Measurements from ENCODE around the gene EML3.
A peak's percentile ranks its signal among the peaks of the same experiment; 100 is the strongest.
"Not testable (repeated sequence)": the region's sequence is repeated elsewhere in the genome, so short reads cannot be mapped to it uniquely, and the experiment has no call there.

The EML3 gene

DNA sequence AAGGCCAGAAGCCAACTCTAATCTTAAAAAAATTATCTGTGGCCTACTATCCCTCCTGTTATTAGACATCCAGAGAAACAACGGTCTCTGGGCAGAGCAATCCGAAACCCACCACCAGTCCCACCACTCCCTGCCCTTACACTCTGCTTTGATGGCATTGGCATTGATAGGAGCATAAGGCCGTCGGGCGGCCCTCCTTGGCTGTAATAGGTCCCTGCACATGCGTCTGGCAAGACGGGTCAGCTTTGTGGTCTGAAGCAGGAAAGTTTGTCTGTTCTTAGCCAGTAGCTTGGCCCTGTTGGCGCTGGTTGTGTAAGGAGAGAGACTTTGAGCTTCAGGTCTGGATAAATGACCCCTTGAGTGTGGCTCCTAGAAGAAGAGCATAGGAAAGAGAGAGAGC, 17.5 kb downstream of the EML3 start:
- DNase-seq: no peak

DNA sequence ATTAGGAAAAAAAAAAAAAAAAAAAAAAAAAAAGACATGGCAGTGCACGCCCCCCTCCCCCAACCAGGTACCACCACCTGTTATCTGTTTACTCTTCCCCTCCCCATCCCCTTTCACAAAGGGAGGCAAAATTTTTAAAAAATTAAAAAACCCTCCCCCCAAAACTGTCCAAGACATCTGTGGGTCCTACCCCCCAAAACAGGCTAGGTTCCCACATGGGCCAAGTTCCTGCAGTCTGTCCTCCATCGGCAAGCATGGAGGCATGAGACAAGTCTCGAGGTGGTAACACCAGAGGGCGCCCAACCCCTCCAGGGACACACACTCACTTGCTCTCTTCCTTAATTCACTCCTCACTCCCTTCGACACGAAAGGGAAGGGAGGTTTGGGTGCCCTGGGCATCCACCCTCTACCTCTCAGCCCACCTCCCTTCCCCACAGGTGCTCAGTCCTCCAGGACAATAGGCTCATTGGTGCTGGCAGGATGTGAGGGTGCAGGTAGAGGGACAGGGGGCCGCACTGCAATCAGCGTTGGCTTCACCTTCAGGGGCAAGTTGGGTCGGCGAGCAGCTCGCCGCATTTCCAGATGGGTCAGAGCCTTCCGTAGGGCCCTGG, 19.0 kb downstream of the EML3 start:
- peak; percentile 79 for DNase-seq

DNA sequence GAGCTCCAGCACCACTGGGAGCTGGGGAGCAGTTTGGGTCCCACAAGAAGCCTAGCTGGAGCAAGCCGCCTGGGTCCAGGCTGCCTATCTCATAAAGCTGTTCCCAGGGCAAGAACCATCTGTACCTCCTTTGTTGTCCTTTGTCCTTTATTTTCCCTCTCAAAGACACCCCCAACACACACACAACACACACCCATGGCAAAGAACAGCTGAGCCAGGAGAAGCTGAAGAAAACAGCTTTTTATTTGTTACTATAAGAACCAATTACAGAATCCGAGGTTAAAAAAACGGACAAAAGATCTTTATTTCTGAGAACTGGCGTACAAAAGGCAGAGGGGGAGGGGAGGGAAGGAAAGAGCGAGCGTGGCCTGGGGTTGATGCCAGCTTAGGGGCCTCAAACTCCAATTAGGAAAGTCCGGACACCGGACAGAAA, 19.6 kb downstream of the EML3 start:
- no peak for DNase-seq

DNA sequence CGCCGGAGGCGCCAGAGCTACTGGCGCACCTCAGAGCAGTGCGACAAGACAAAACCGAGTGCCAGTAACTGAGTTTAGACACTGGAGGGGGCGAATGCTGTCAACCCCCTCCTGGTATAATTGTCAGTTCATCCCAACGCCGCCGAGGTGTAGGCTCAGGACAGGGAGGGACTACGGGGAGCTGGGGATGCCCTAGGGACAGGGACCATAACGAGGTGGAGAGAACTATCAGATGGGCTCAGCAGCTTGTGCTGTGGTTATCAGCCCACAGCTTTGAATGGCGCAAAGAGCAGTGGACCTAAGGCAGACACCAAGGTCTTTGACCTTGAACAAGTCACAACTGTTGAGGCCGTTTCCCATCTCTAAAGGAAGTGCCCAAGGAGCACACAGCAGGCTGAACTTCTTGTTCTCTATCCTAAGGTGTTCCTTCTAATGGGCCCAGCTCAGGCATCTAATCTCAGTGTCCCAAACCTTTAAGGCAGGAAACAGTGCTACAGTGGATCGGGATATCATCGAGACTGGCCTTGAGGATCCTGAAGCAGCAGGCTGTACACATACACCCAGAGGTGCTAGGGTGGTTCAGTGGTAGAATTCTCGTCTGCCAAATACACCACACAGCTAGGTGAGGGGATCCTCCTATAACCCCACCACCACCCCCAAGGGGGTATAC, 20.3 kb downstream of the EML3 start:
- no peak for DNase-seq

DNA sequence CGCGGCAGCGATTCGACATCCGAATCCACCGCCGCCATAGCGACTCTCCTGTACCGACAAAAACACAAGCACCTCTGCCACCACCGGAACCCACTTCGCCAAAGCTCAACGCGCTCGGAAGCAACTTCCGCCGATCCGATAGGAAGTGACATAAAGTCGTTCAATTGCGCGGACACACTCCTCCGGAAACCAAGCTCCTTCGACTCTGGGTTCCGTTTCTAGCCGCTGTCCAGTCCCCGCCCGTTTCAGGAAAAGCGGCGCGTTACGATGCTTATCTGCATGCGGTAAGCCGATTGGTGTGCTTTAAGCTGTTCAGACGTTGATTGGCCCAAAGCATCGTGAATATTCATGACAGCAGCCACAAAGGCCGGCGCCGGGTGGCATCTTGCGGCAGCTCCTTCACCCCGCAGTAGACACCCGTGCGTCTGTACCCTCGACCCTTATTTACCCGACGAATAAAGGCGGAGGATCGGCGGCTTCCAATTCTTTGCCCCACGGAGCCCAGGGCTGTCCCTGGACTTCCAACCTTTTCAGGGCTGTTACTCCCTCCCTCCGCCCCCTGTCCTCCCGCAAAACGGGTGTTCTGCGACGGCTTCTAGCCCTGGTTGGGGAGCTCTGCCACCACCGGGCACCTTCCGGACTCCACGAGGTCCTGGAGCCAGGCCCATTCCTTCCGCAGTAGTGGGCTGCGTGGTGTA, 21.0 kb downstream of the EML3 start, which contains the start of gene TUT1:
Gene TUT1, minus strand, starts transcription at position 76 of the 698 bp plus-strand sequence. Its CDS starts 38 bp downstream, at position 38.
- peak; percentile 96 for DNase-seq

DNA sequence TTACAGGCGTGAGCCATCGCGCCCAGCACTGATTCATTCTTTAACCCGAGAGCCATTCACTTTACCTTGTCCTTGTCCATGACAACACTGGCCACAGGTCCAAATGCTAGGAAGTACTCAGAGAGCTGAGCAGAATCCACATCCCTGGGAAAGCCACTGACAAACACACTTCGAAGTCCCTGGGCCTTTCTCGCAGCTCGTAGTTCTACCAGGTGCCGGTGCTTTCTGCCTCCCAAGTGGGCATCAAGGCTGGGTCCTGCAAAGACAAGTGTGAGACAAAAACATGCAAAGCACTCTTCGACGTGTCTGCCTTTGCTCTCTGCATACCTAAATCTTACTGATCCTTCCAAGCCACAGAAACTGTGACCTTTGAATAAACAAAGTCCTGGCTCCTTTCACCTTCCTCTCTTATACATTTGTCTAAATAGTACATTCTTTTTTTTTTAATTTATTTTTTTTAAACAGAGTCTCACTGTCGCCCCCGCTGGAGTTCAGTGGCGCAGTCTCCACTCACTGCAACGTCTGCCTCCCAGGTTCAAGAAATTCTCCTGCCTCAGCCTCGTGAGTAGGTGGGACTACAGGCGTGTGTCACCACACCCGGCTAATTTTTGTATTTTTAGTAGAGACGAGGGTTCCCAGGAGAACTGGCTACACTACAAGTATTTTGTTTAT, 23.5 kb downstream of the EML3 start:
- DNase-seq: no peak

DNA sequence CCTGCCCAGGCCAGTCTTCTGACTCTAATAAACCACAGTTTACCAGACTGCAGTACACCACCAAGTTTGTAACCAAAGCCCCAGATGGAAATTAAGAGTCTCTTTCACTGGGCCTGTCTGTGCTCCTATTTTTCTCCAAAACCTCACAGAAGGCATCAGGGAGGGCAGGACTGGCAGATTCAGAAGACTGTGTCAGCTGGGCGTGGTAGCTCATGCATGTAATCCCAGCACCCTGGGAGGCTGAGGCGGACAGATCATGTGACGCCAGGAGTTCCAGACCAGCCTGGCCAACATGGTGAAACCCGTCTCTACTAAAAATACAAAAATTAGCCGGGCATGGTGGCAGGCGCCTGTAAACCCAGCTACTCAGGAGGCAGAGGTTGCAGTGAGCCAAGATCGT, 27.2 kb downstream of the EML3 start:
- not testable (repeated sequence) for DNase-seq

DNA sequence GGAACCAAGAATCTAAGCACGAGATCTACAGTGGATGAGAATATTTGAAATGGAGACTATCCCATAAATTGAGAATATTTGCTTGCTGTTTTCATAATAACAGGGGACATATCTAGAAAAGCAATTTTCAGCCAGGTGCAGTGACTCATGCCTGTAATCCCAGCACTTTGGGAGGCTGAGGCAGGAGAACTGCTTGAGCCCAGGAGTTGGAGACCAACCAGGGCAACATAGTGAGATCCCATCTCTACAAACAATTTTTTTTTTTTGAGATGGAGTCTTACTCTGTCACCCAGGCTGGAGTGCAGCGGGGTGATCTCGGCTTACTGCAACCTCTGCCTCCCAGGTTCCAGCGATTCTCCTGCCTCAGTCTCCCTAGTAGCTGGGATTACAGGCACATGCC, 30.8 kb downstream of the EML3 start:
- not testable (repeated sequence) for DNase-seq

DNA sequence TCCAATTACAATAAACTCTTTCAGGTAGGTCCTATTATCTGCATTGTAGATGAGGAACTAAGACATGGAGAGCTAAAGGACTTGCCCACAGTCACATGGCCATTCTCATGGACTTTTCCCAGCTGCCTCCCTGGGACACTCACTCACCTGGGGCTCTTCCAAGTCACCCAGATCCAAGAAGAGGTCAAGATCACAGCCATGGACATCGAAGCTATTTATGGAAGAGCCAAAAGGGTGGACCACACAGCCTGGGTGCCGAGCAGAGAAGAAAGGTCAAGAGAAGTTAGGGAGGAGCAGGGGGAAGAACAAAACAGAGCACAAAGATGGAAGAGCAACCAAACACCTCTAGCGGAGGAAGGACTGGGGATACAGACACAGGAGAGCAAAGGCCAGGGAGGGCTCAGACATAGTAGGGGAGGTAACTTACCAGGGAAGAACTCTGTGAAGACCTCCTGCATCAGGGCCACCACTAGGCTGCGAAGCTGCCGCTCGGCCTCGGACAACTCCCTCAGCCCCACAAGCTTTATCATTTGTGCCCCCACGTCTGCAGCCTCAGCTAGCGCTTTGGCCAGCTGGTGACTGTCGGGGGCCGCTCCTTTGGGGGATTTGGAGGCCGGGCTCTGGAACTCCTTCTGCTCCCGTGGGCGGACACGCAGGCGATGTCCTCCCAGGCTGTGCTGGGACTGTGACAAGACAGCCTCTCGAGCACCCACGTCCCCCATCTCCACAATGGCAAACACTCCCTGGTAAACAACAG, 31.4 kb downstream of the EML3 start:
- DNase-seq: no peak

DNA sequence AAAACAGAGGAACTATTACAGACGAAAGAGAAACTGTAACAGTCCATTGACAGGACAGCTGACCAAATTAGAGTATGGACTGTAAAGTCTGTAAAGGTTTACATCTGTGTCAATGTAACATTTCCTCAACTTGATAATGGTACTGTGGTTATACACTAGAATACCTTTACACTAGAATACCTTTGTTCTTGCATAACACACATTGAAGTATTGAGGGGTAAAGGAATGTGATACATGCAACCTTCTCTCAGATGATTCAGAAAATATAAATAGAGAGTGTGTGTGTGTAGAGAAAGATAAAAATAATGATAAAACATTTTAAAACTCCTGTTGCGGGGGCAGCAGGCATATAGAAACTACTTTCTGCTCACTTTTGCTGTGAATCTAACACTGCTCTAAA, 33.3 kb downstream of the EML3 start:
- DNase-seq: no peak

DNA sequence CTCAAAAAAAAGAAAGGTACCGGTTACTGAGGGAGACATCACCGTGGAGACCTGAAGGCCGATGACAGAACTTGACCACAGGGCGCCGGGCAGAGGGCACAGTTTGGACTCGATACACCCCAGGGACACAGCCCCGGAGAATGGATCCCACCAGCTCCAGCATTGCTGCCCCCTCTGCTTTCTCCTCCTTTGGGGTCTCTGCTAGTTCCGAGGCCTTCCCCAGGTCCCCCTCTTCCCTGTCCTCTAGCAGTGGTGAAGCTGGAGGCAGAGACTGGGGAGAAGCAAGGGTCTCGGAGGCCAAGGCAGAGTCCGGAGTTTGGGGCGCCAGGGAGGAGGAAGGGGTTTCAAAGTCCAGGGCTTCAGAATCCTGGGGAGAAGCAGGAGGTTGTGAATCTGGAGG, 34.0 kb downstream of the EML3 start:
- DNase-seq: no peak

DNA sequence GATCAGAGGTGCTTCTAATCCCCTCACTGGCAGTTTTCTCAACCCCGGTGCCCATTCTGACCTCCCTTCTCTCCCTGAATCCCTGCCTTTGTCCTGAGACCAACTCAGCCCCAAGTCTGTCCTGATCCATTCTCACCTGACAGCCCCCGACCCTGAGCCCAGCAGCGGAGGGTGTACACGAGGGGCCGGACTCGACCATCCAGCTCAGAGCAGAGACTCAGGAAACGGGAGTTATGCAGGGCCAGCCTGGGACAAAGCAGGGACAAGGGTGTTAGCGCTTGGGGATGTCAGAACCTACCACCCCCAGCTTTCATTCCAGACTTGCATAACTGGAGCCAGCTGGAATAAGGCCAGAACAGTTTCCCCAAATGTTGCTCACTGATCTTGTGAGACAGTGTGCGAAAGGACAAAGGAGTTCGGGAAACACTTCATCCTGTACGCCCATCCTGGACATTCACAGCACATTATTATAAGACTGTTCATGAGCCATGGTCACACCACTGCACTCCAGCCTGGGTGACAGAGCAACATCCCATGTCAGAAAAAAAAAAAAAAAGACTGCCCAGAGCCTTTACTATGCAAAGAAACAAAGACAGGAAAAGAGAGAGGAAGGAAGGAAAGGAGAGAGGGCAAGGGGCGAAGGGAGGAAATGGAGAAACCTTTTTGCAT, 35.4 kb downstream of the EML3 start:
- DNase-seq: no peak

DNA sequence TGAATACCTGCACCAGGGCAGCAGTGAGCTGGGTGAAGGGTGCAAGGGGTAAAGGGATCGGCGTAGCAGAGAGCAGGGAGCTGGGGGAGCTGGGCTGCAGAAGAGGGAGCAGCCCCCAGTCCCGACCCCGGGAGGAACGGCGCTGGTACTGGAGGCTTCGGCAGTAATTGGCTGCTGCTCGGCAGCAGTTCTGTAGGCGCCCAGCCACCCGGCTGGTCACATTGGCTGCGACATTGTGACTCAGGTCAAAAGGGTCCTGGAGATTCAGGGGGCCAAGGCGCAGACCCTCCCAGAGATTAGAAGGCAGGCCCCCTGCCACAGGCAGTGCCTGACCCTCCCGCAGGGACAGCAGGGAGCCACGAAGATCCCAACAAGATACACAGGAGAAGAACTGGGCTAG, 36.7 kb downstream of the EML3 start:
- DNase-seq: no peak

DNA sequence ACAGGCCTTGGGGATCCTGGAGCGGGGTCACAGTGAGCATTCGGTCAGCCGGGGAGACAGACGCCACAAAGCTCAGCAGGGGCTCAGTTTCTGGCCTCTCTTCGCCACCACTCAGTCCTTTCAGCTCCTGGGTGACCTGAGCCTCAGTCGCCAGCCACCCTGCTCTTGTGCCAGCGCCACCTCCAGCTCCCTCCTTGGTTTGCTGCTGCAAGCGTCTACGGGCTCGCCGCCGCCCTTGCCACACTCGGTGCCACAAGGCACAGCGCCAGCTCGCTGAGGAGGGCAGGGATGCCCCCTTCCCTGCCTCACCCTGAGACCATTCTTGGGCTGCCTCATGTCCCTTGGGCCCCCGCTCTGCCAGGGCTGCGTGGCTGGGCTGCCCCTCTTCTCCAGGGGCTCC, 37.4 kb downstream of the EML3 start:
- no peak for DNase-seq

DNA sequence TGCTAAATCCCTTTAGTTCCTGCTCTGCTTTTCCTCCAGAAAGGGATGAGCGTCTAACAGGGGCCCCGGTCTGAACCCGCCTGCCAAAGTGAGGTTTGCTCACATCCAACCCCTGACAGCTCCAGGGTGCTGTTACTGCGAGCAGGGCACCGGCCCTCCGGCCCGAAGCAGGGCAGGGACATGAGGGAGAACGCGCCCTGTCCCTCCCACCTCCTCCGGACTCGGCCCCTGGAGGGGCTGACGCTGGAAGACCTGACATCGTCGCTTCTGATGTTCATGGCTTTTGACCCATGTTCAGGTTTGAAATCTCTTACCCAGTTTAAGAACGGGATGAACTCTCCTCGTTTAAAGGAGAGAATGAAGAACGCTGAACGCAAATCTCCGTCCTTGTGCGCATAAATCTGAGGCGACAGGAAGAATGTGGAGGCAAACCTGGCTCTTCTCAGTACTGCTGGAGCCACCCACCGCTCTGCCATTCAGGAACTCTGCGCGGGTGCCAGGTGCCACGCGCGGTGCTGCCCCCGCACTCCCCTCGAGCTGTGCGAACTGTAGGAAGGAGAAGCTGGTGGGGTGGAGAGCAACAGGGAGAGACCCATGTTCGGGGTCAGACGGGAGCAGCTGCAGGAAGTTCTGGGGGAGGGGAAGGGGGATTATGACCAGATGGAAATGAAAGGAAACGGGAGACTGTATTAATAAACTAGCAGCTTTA, 38.1 kb downstream of the EML3 start:
- no peak for DNase-seq

DNA sequence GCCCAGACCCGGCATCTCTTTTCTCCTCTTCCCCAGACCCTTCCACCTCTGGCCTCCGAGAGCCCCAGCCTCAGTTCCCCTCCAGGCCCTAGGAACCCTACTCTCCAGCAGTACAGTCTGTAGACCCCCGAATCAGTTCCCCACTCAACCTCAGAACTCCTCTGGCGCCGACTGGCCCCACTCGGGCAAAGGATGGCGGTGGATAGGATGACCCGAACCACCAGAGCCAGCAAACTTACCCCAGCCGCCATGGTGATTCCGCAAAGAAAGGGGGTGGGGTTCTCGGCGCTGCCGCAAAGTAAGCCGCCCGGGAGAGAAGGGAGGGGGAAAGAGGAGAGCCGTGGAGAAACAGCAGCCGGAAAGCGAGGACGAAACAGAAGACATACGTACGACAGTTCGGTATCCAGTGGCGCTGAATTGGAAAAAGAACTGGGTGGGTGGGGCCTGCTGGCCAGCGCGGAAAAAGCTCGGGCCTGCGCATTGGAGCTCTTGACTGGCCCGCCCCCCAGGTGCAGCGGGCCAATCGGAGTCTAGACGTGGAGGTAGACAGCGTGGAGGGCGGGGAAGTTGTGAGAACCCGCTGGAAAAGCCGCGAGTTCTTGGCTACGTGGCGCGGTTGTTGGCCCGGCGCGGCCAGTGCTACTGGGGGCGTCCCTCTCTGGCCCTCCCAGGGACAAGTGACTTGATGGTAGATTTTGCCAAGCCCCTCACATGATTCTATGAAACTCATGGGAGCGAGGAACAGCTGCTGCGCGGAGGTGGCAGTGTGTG, 38.8 kb downstream of the EML3 start, which contains the start of gene EEF1G:
Gene EEF1G, minus strand, starts transcription at position 300 of the 771 bp plus-strand sequence. Its CDS starts 49 bp downstream, at position 251.
- DNase-seq: peak; percentile 98

DNA sequence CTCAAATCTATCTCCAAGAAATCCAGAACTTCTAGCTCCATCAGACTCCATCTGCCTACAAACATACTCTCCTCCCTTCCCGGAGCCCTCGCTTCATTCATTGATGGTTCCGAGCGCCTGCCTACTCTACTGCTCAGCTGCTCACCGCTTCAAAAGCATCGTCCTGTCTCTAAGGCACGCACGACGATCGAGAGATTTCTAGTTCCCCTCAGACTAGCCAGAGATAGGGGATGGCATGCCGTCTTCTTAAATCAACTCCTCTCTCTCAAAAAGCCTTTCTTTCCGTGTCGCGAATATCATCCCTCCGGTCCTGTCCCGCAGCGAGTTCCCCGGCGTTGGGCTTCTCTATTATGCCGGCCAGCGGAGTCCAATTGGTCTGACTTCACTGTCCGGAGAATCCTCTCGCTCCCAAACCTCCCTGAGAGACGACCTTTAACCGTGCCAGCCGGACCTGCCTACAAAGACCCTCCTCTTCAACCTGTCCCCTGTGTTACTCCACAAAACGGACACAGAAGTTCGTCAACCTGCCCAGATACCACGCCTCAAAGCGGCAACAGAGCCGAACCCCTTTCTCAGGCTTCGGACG, 39.5 kb downstream of the EML3 start:
- DNase-seq: peak; percentile 39

DNA sequence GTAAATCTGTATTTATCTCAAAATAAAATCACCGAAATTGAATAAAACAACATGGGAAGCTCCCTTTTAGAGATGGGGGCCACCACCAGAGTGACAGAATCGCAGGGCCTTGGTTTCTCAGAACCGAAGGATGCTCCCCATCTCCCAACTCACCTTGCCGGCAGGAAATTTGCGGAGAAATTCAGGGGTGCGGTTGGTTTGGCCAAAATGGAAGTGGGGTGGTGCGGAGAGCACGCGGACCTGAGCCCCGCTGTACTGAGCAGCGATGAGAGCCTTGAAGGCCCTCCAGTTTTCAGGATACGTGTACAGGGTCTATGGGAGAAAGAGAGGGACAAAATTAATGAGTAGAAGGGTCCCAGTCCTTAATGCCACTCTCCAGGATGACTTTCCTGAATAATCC, 40.1 kb downstream of the EML3 start:
- DNase-seq: no peak

DNA sequence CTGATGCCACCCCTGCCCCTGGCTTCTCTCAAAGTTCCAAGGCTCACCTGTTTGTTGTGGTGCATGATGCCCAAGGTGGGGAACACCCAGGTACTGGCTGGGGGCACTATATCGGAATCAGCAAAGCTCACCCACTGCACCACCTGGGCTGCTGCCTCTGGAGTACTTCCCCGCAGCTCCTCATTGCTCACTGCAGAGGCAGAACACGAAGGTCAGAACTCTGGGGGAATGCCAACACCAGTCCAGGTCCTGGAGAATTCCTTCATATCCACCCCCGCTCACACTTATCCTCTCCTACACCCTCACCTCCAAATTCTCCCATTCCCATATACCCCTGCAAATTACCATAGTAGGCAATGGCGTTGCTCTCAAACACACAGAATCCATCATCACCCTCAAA, 41.1 kb downstream of the EML3 start:
- not testable (repeated sequence) for DNase-seq

DNA sequence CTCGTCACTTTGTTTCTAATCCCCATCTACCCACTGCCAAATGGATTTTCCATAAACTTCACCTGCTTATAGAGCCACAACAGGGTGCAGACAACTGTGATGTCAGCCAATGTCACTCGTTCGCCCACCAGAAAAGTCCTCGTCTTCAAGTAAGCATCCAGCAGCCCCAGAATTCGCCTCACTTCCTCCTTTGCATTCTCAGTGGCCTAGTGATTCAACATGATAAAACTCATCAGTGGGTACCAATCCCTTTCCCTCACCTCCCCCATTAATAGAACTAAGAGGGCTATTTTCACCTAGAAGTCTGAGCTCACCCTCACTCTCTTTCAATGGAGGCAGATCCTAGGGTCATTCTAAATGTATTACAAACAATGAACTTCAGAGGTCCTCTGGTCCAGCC, 41.7 kb downstream of the EML3 start:
- not testable (repeated sequence) for DNase-seq
